Inflammatory macrophage (primary cell): ENCODE measurements around the gene NYAP2.

Experiments used
- DNase-seq, 2 donors: peaks; one replicate each; pipeline ENCODE4 v3.0.0-alpha.2; 2020 to 2022

Gene NYAP2

GRCh38 chr2:225429717-225430116 is 30.2 kb downstream of the NYAP2 start:
- no peak for DNase-seq

- no peak for DNase-seq
Measured at GRCh38 chr2:225431105-225431863, 31.8 kb downstream of the NYAP2 start.

DNA sequence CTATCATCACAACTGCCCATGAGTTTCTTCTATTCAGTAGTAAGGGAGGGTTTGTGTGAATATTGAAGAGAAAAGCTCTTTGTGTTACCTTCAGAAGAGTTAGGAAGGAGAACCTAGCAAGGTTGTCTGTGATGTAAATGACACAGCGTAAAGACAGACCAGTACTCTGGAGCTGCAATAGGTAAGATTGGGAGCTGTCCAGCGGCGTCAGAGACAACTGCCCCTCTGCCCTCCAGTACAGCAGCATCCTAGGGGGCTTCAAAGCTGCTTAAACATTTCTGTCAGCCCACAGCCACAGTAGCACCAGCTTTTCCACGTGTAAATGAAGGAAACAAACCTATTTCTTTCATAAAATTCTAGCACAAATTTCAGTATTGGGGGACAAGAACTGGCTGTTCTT is 34.5 kb downstream of the NYAP2 start:
- no peak for DNase-seq

- DNase-seq = no peak
Measured at GRCh38 chr2:225437319-225437718, 37.8 kb downstream of the NYAP2 start.

DNA sequence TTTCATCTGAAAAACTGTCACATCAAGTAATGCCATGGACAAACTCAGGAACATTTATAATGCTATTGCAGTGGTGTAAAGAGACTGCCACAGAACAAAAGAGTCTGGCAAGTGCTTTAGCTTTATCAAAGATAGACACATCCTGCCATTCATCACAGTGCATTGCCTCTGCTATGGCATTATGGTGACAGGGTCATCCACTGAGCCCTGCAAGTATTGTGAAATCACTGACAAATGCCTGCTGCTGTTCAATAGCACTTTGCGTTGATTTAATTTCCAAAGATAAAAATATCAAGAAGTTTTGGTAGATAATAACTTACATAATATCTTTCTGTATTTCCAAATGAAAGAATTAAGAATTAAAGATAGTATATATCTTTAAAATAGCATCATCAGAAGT is 38.7 kb downstream of the NYAP2 start:
- DNase-seq = no peak

- no peak for DNase-seq
Measured at GRCh38 chr2:225452677-225453076, 53.2 kb downstream of the NYAP2 start.

- DNase-seq = no peak
Measured at GRCh38 chr2:225454412-225454811, 54.9 kb downstream of the NYAP2 start.

GRCh38 chr2:225456619-225457260 is 57.2 kb downstream of the NYAP2 start:
- DNase-seq = no peak

DNA sequence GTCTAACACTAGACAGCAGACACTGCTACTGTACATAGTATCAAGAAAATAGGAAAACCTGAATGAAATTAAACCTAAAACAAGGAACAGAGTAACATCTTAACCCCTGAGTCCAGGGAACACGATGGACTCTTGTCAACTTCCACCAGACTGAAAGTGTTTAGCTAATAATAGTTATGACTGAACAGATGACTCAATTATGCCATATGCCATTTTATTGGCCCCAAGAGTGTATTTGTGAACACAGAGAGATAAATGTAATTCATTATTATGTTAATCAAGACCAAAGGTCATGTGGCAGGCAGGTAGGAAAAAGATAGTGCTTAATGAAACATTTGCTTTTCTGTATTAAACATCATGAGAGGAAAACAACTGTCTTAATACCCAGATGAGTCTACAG is 58.0 kb downstream of the NYAP2 start:
- DNase-seq = no peak

DNA sequence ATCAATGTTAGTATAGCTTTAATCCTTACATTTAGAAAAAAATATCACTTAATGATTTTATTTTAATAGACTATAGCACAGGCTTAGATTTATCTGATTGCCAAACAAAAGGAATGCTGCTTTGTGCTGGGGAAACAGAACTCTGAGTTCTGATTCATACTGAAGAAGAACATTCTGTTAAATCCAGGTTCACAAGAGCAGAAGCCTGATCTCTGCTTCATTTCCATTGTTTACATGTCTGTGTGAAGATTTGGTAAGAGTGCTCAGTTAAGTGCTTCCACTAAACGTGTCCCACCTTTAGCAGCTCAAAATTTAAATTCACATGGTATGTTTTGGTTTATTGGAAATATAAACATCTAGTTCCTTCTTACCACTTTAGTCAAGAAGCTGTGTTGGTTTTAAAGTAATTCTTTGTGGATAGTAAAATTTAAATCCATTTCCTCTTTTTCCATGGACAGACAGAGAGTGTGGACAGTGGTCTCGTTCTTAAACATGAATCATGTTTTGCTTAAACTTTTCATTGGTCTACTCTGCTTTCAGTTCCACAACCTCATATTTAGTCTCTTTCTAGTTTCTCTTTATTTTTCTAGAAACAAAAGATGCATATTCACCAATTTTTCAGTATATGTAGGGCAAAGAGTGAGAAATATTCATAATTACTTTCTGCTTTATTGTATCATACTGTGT is 59.1 kb downstream of the NYAP2 start:
- DNase-seq = no peak

GRCh38 chr2:225462417-225462816 is 62.9 kb downstream of the NYAP2 start:
- DNase-seq = no peak

DNA sequence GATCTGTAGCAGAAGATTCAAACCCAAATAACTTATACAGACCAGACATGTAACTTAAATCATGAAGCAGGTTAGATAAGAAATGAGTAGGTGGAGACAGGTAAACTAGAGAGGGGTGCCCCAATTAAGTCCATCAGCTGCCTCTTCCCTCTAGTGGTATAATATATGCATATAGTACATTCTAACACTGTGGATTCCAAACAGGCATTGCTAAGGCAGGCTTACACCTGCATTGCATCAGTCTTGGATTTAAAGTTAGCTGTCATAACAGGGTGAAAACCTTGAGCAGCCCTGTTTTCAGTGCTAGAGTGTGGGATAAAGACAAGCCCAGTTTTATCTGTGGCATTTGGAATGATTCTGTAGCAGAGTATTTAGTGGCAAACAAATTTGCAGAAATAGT is 63.4 kb downstream of the NYAP2 start:
- DNase-seq = no peak

DNA sequence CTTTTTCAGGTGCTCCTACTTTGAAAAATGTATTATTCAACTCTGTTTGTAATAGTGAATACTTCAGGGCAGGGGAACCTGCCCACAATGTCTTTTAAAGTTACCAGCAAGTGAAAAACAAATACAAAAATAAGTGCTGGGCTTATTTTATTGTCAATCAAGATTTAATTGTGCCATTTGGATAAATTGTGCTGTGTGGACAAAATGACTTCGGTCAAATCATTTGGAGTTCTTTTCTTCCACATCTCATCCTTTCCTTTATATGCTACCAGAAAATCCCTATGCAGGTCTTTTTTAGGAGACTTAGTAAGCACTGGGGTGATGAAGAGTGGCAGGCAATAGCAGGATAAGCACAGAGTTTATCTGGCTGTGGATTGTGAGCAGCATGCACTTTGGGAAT is 63.9 kb downstream of the NYAP2 start:
- DNase-seq = no peak

GRCh38 chr2:225464346-225465025 is 65.0 kb downstream of the NYAP2 start:
- DNase-seq = no peak

GRCh38 chr2:225465827-225466226 is 66.3 kb downstream of the NYAP2 start:
- DNase-seq = no peak

GRCh38 chr2:225466891-225467604 is 67.5 kb downstream of the NYAP2 start:
- no peak for DNase-seq

DNA sequence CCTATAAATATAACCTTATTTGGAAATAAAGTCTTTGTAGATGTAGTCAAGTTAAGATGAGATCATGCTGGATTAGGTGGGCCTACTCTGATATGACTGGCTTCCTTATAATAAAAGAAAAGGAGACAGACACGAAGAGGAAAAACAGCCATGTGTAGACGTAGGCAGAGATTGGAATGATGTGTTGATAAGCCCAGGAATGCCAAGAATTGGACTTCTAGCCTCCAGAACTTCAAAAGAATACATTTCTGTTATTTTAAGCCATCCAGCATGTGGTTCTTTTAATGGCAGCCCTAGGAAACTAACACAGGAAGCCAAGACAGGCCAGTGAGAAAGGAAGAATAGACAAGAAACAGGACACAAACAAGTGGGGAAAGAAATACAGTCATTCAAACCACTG is 68.6 kb downstream of the NYAP2 start:
- DNase-seq = no peak

- no peak for DNase-seq
Measured at GRCh38 chr2:225471039-225471438, 71.5 kb downstream of the NYAP2 start.

DNA sequence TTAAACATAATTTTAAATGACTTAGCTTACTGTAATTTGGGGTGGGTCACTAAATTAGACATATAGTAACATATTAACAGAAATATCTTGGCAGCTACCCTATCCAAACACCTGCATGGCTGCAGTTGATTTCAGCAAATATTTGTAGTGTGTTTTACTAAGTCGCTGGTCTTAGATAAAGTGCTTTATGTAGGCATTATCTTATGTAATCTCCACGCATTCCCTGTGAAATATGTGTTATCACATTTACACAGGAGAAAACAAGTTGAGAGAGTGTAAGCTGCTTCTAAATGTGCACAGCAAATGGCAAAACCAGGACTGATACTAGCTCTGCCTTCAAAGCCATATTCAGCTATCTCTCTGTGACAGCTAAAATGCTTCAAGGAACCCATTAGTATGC is 72.0 kb downstream of the NYAP2 start:
- DNase-seq = no peak

DNA sequence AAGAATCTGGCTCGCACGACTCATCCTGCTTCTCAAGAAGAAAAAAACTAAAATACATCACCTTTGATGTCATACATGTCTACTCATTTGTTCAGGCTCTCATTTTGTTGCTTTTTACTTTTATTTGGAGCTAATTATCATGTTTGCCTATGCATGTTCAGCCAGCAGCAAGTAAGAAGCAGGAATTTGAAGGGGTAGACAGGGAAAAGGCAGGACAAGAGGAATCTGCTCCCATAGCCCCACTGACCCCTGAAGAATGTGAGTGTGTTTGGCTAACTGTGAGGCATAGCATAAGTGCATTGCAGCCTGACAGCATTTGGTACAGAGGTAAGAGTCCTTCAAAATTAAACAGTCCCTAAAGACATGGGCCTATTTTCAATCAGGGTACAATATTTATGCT is 72.7 kb downstream of the NYAP2 start:
- no peak for DNase-seq

- DNase-seq = no peak
Measured at GRCh38 chr2:225479386-225479785, 79.9 kb downstream of the NYAP2 start.

DNA sequence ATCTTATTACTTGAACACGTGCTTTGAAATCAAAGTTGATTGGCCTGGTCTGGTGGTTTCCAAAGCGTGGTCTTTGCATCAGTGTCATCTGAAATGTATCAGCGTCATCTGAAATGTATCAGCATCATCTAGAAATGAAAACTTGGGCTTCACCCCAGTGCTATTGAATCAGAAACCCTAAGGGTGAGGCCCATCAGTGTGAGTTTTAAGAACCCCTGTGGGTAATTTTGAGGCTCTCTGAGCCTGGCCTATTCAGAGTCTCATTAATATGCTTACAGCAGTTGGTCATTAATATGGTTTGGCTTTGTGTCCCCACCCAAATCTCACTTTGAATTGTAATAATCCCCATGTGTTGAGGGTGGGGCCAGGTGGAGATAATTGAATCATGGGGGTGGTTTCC is 85.2 kb downstream of the NYAP2 start:
- no peak for DNase-seq

DNA sequence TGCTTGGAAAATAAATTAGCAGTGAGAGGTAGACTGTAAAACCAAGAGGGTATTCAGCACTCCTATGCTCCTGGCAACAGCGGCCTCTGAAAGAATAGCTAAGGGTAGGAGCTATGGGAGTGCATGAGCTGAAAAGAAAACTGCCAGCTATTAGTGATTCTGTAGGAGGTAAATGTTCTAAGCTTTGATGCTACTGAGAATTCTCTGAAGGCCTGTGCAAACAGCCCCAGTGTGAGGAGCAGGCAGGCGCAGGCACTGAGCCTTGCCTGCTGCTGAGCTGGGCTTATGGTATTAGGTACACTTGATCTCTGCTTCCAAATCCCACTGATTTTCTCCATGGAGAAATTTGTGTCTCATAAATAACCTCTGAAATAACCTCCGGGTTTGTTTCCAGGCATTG is 86.7 kb downstream of the NYAP2 start:
- no peak for DNase-seq
